B cell (primary cell): ENCODE results near the gene PHC2. TPM values are rescaled to one million over a fixed set of nuclear protein-coding genes. Genes with fewer than 3 reads are reported as not detected.

Experiments used
- ATAC-seq: fragments of 200-7000 bp; cut with Tn5 transposase; one replicate; pipeline ENCODE4 v1.10.0; 2021; ENCODE audit warnings: low read depth, mild to moderate bottlenecking, moderate number of reproducible peaks, moderate library complexity
- CTCF ChIA-PET: fragments of 350-600 bp; sonication (Branson Sonifier 250); formaldehyde crosslinking; loops from one replicate; lab custom pipeline; 2021; ENCODE audit warnings: antibody characterized with exemption, inconsistent platforms; lab: Charles Lee
- POLR2A ChIA-PET: fragments of 350-600 bp; sonication (Branson Sonifier 250); formaldehyde crosslinking; loops from one replicate; lab custom pipeline; 2021; ENCODE audit warnings: antibody characterized with exemption; lab: Charles Lee
- DNase-seq: peaks from one replicate; pipeline ENCODE4 v3.0.0; 2013
- H2AFZ ChIP-seq: 2 replicates; pipeline ENCODE4 v1.6.1; 2012; ENCODE audit warnings: mild to moderate bottlenecking, low read depth, low read length; ENCODE audit not compliant: insufficient read depth, poor library complexity, severe bottlenecking
- H3K27ac ChIP-seq, 2 donors: 1 replicate in 1 of 2; 2 replicates in 1 of 2; pipeline ENCODE4 v1.5.1; 2012 to 2013; ENCODE audit warnings: low read length in 2 of 2, mild to moderate bottlenecking in 2 of 2, moderate library complexity in 1 of 2
- H3K27me3 ChIP-seq, 4 experiments: fragments of 200-600 bp in 1 of 4; sonication (generic) in 1 of 4; replicated peaks in 1 of 4; 1 replicate in 2 of 4; 2 replicates in 2 of 4; pipeline versions ENCODE4 v1.6.1 to v1.7.0; 2013 to 2016; ENCODE audit warnings: low read length in 3 of 4, mild to moderate bottlenecking in 2 of 4, mixed read lengths in 1 of 4, moderate library complexity in 1 of 4; ENCODE audit not compliant: insufficient read depth in 4 of 4, control insufficient read depth in 3 of 4; ENCODE audit errors: control extremely low read depth in 1 of 4
- H3K36me3 ChIP-seq, 2 experiments: replicated peaks in 1 of 2; 1 replicate in 1 of 2; 2 replicates in 1 of 2; pipeline versions ENCODE4 v1.6.1 to v1.7.1; 2013; ENCODE audit warnings: low read length in 1 of 2; ENCODE audit not compliant: insufficient read depth in 2 of 2, control insufficient read depth in 1 of 2; ENCODE audit errors: control extremely low read depth in 1 of 2, extremely low read depth in 1 of 2
- H3K4me1 ChIP-seq, 2 donors: fragments of 200-600 bp in 1 of 2; sonication (generic) in 1 of 2; 1 replicate in 1 of 2; 2 replicates in 1 of 2; pipeline versions ENCODE4 v1.5.1 to v1.6.1; 2013 to 2017; ENCODE audit warnings: low read length in 2 of 2; ENCODE audit not compliant: control insufficient read depth in 2 of 2, insufficient read depth in 2 of 2
- H3K4me2 ChIP-seq: replicated peaks from 2 replicates; pipeline ENCODE3; 2012; ENCODE audit warnings: mild to moderate bottlenecking, low read depth, low read length; ENCODE audit not compliant: poor library complexity, severe bottlenecking
- H3K4me3 ChIP-seq, 5 experiments: fragments of 200-600 bp in 1 of 5; sonication (generic) in 1 of 5; 1 replicate in 3 of 5; 2 replicates in 2 of 5; pipeline versions ENCODE4 v1.5.1 to v1.7.0; 2011 to 2016; ENCODE audit warnings: low read length in 4 of 5, mild to moderate bottlenecking in 4 of 5, low read depth in 2 of 5, control low read depth in 1 of 5, moderate library complexity in 1 of 5; ENCODE audit not compliant: insufficient read depth in 1 of 5; ENCODE audit errors: control extremely low read depth in 1 of 5, extremely low read depth in 1 of 5
- H3K79me2 ChIP-seq: fragments of 200-600 bp; sonication (generic); one replicate; pipeline ENCODE4 v1.6.0; 2016; ENCODE audit warnings: low read length; ENCODE audit not compliant: control insufficient read depth, insufficient read depth
- H3K9ac ChIP-seq: fragments of 200-600 bp; sonication (generic); 2 replicates; pipeline ENCODE4 v1.6.1; 2017; ENCODE audit warnings: mild to moderate bottlenecking, low read length, moderate library complexity
- H3K9me3 ChIP-seq, 3 donors: one replicate each; pipeline versions ENCODE4 v1.6.1 to v1.7.1; 2013; ENCODE audit warnings: low read length in 2 of 3; ENCODE audit not compliant: control insufficient read depth in 2 of 3, insufficient read depth in 1 of 3; ENCODE audit errors: control extremely low read depth in 1 of 3
- H4K20me1 ChIP-seq: 2 replicates; pipeline ENCODE4 v1.6.0; 2012; ENCODE audit warnings: mild to moderate bottlenecking, low read length; ENCODE audit not compliant: insufficient read depth, control insufficient read depth, poor library complexity, severe bottlenecking
- H3K27ac Mint-ChIP-seq: one replicate; pipeline ENCODE4 v1.8.0; 2021; ENCODE audit warnings: mixed read lengths
- H3K27me3 Mint-ChIP-seq: one replicate; pipeline ENCODE4 v1.8.0; 2021; ENCODE audit warnings: mixed read lengths
- H3K4me1 Mint-ChIP-seq: one replicate; pipeline ENCODE4 v1.8.0; 2021; ENCODE audit warnings: mixed read lengths
- H3K4me3 Mint-ChIP-seq: one replicate; pipeline ENCODE4 v1.8.0; 2021; ENCODE audit warnings: mixed read lengths
- H3K9me3 Mint-ChIP-seq: one replicate; pipeline ENCODE4 v1.8.0; 2022; ENCODE audit warnings: mixed read lengths; ENCODE audit not compliant: insufficient read depth
- EZH2 ChIP-seq: IDR thresholded peaks from 2 replicates; pipeline ENCODE4 v1.6.1; 2012; ENCODE audit warnings: borderline replicate concordance, low read depth, mild to moderate bottlenecking, moderate library complexity, low read length; ENCODE audit not compliant: insufficient read depth, poor library complexity, severe bottlenecking
- WGBS: methylation state at CpG from one replicate; pipeline ENCODE4 v1.1.5; 2013; ENCODE audit warnings: missing lambda C conversion rate; ENCODE audit not compliant: insufficient coverage; 5-methylcytosine and 5-hydroxymethylcytosine counted together
- intact Hi-C: fragments of 100-400 bp; cut with micrococcal nuclease; formaldehyde crosslinking; loops from one replicate; pipeline ENCODE4 v1.10.0; 2022
- polyA plus RNA-seq: library from polyadenylated mRNA; depleted of rRNA; stranded (reverse); fragments of >200 nt; gene quantifications from 2 replicates; pipeline ENCODE4 v1.2.3, GENCODE V29; 2012
- total RNA-seq, 2 donors: library from RNA; stranded (reverse); fragments of 120-200 nt in 1 of 2; gene quantifications; 1 replicate in 1 of 2; 2 replicates in 1 of 2; pipeline versions ENCODE4 v1.2.3 to v1.2.4, GENCODE V29; 2013 to 2022
- TF ChIP-seq, protein P1 (sequence below): fragments of 200-600 bp; IDR thresholded peaks from one replicate; pipeline ENCODE4 v1.8.0; 2022; ENCODE audit warnings: antibody characterized with exemption, mild to moderate bottlenecking

PHC2 gene
- total and polyA plus RNA-seq, 2 donors (not counting 1 experiment from before 2014, with no cell fraction given), result 23.1 to 23.4 TPM

DNA sequence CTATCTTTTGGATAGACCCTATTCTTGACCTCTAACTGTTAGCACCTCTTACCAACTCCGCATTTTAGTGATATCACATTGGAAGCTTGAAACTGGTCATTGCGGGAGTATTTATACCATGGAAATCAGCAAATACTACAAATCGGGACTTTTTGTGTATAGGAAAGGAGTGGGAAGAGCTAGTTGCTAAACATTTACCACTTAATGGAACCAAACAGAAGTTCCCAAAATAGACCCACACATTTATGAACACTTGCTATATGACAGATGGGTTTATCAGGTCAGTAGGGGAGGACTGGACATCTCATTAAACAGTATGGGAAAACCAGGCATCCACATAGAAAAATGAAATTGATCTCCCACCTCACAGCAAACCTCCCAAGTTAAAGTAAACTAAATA is 29.4 kb downstream of the PHC2 start:
- Histone ChIP-seq H3K4me3 (no peak overlapping the region), H3K27ac (no peak overlapping the region), H3K27me3 (peaks cover 0 to 7% (median 1%) of the 10 kb centered on the region in 4 experiments), H2AFZ (no peak overlapping the region), H3K9me3 (peaks cover 0 to 2% (median 1%) of the 10 kb centered on the region in 3 donors), H3K4me2 (no peak overlapping the region), H4K20me1 (no peaks in the 10 kb centered on the region), H3K79me2 (no peaks in the 10 kb centered on the region), H3K4me1 (no peaks in the 10 kb centered on the region), H3K36me3 (no peaks in the 10 kb centered on the region), H3K9ac (no peak overlapping the region)
- DNase-seq, result no peak
- ATAC-seq, result no peak
- intact Hi-C loops, result no loop called here
- ChIA-PET POLR2A (no interaction called here), CTCF (interaction anchor here (0.6 kb wide), 1 partner anchor 103 kb away, joined by 4 read pairs; no protein-coding TSS in a partner anchor)
- Mint-ChIP-seq H3K4me1 (no peaks in the 10 kb centered on the region), H3K4me3 (no peak overlapping the region), H3K9me3 (no peaks in the 10 kb centered on the region), H3K27ac (no peak overlapping the region), H3K27me3 (peaks cover 39% of the 10 kb centered on the region)
- TF ChIP-seq, protein P1, sequence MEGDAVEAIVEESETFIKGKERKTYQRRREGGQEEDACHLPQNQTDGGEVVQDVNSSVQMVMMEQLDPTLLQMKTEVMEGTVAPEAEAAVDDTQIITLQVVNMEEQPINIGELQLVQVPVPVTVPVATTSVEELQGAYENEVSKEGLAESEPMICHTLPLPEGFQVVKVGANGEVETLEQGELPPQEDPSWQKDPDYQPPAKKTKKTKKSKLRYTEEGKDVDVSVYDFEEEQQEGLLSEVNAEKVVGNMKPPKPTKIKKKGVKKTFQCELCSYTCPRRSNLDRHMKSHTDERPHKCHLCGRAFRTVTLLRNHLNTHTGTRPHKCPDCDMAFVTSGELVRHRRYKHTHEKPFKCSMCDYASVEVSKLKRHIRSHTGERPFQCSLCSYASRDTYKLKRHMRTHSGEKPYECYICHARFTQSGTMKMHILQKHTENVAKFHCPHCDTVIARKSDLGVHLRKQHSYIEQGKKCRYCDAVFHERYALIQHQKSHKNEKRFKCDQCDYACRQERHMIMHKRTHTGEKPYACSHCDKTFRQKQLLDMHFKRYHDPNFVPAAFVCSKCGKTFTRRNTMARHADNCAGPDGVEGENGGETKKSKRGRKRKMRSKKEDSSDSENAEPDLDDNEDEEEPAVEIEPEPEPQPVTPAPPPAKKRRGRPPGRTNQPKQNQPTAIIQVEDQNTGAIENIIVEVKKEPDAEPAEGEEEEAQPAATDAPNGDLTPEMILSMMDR, result no peak
- TF ChIP-seq EZH2, result no peak
- WGBS, result no CpG with 5 or more reads among the region's 3 CpGs

DNA sequence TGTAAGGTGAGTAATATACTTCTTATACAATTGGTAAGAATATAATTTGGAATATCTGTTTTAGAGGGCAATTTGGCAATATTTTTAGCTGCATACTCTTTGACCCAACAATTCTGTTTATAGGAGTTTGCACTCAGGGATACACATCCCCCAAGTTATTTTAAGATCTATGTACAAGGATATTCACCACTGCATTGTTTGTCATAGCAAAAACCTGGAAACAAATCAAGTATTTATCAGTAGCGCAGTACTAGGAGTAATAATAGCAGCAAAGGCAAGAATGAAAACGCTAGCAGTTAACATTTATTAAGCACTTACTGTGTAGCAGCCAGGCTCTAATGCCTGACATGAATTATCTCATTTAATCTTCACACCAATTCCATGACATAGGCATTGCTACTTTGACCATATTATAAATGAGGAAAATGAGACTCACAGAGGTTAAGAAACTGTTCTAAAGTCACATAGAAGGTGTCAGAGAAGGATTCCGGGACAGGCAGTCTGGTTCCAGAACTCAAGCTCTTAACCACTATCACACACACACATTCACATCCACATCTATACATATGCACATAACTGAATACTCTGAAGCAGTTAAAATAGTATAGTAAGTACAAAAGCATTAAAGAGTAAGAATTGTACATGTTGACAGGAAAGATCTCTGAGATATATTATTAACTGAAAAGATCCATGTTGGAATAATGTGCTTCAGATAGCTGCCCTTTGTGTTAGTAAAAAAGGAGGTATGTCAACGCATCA is 30.6 kb downstream of the PHC2 start:
- H2AFZ ChIP-seq, result no peak overlapping the region
- ChIA-PET CTCF (no interaction called here), POLR2A (no interaction called here)
- intact Hi-C loops, result no loop called here
- no peak overlapping the region for H3K9ac ChIP-seq
- no peaks in the 10 kb centered on the region for H3K4me1 ChIP-seq
- WGBS, result 100% methylated on average over 1 of the region's 4 CpGs
- no peaks in the 10 kb centered on the region for H3K9me3 ChIP-seq
- H3K27me3 ChIP-seq, result peaks cover 0 to 7% (median 0%) of the 10 kb centered on the region in 4 experiments
- H3K4me3 ChIP-seq, result no peak overlapping the region
- DNase-seq, result no peak
- Mint-ChIP-seq H3K27ac (no peak overlapping the region), H3K9me3 (no peaks in the 10 kb centered on the region), H3K4me1 (no peaks in the 10 kb centered on the region), H3K27me3 (peaks cover 33% of the 10 kb centered on the region), H3K4me3 (no peak overlapping the region)
- no peaks in the 10 kb centered on the region for H3K79me2 ChIP-seq
- H3K36me3 ChIP-seq, result no peaks in the 10 kb centered on the region
- H3K4me2 ChIP-seq, result no peak overlapping the region
- no peak overlapping the region for H3K27ac ChIP-seq
- no peak for ATAC-seq
- TF ChIP-seq EZH2, result no peak
- TF ChIP-seq, protein P1, result no peak
- H4K20me1 ChIP-seq, result no peaks in the 10 kb centered on the region
